OCI-LY7 (cell line): ENCODE data around the gene ACAT2.

Experiments
- EZH2phosphoT487 ChIP-seq: fragments of 200-600 bp; sonication (generic); IDR thresholded peaks from 2 replicates; pipeline ENCODE4 v1.6.1; 2018; ENCODE audit warnings: low read depth, borderline replicate concordance, mild to moderate bottlenecking, mixed run types, antibody characterized with exemption, low read length, moderate library complexity, mixed read lengths
- TF ChIP-seq, protein P1 (sequence below): fragments of 200-600 bp; sonication (generic); conservative IDR thresholded peaks from 2 replicates; pipeline ENCODE4 v1.5.1; 2014; ENCODE audit warnings: mild to moderate bottlenecking, antibody characterized with exemption, low read length, moderate library complexity, mixed read lengths

DNA sequence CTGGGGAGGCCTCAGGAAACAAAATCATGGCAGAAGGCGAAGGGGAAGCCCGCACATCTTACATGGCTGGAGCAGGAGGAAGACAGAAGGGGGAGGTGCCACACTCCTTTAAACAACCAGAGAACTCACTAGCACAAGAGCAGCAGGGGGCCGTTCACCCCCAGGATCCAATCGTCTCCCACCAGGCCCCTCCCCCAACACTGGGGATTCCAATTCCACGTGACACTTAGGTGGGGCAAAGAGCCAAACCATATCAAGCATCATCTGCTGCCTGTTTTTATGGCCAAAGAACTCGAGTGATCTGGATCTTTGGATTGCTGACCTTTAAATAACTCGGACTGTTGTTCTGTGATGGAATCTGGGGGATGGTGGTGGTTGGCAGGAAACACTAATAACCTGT lies 66.2 kb downstream of the ACAT2 start:
- TF ChIP-seq, protein P1, sequence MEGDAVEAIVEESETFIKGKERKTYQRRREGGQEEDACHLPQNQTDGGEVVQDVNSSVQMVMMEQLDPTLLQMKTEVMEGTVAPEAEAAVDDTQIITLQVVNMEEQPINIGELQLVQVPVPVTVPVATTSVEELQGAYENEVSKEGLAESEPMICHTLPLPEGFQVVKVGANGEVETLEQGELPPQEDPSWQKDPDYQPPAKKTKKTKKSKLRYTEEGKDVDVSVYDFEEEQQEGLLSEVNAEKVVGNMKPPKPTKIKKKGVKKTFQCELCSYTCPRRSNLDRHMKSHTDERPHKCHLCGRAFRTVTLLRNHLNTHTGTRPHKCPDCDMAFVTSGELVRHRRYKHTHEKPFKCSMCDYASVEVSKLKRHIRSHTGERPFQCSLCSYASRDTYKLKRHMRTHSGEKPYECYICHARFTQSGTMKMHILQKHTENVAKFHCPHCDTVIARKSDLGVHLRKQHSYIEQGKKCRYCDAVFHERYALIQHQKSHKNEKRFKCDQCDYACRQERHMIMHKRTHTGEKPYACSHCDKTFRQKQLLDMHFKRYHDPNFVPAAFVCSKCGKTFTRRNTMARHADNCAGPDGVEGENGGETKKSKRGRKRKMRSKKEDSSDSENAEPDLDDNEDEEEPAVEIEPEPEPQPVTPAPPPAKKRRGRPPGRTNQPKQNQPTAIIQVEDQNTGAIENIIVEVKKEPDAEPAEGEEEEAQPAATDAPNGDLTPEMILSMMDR, result no peak
- TF ChIP-seq EZH2phosphoT487, result no peak
